IPS-18a (cell line): ENCODE results near the gene PDE6A.

Experiments used
- H3K27ac ChIP-seq: one replicate; pipeline ENCODE4 v1.5.1; 2013; ENCODE audit warnings: low read length
- H3K27me3 ChIP-seq: one replicate; pipeline ENCODE4 v1.6.1; 2013; ENCODE audit warnings: mild to moderate bottlenecking, low read length; ENCODE audit not compliant: control insufficient read depth, insufficient read depth
- H3K36me3 ChIP-seq: one replicate; pipeline ENCODE4 v1.6.1; 2013; ENCODE audit warnings: low read depth, low read length; ENCODE audit not compliant: control insufficient read depth
- H3K4me1 ChIP-seq: one replicate; pipeline ENCODE4 v1.6.1; 2013; ENCODE audit warnings: low read depth, low read length; ENCODE audit not compliant: control insufficient read depth
- H3K4me3 ChIP-seq: one replicate; pipeline ENCODE4 v1.5.1; 2013; ENCODE audit warnings: low read length
- H3K9ac ChIP-seq: one replicate; pipeline ENCODE4 v1.6.1; 2013; ENCODE audit warnings: mild to moderate bottlenecking, low read length, moderate library complexity
- H3K9me3 ChIP-seq: one replicate; pipeline ENCODE4 v1.6.1; 2013; ENCODE audit warnings: low read depth, low read length; ENCODE audit not compliant: control insufficient read depth

PDE6A gene

GRCh38 chr5:149937610-149938009 is 7.0 kb downstream of the PDE6A start:
- Histone ChIP-seq H3K27me3 (peaks cover 4% of the 10 kb centered on the region), H3K27ac (no peak overlapping the region), H3K9me3 (no peaks in the 10 kb centered on the region), H3K9ac (no peak overlapping the region), H3K4me3 (no peak overlapping the region), H3K36me3 (no peaks in the 10 kb centered on the region), H3K4me1 (no peaks in the 10 kb centered on the region)

GRCh38 chr5:149936700-149937091 is 7.9 kb downstream of the PDE6A start:
- Histone ChIP-seq H3K9me3 (no peaks in the 10 kb centered on the region), H3K4me1 (peaks cover 5% of the 10 kb centered on the region), H3K4me3 (no peak overlapping the region), H3K27me3 (peaks cover 13% of the 10 kb centered on the region), H3K27ac (no peak overlapping the region), H3K36me3 (no peaks in the 10 kb centered on the region), H3K9ac (no peak overlapping the region)

- H3K27me3 ChIP-seq, result peaks cover 13% of the 10 kb centered on the region
- no peak overlapping the region for H3K9ac ChIP-seq
- H3K27ac ChIP-seq, result no peak overlapping the region
- H3K4me1 ChIP-seq, result peaks cover 5% of the 10 kb centered on the region
- H3K4me3 ChIP-seq, result no peak overlapping the region
- H3K36me3 ChIP-seq, result no peaks in the 10 kb centered on the region
- no peaks in the 10 kb centered on the region for H3K9me3 ChIP-seq
These were observed 8.4 kb downstream of the PDE6A start for GRCh38 chr5:149936044-149936699.

- Histone ChIP-seq H3K9me3 (no peaks in the 10 kb centered on the region), H3K4me1 (peaks cover 5% of the 10 kb centered on the region), H3K36me3 (no peaks in the 10 kb centered on the region), H3K27ac (no peak overlapping the region), H3K27me3 (peaks cover 13% of the 10 kb centered on the region), H3K9ac (no peak overlapping the region), H3K4me3 (no peak overlapping the region)
These were observed 9.1 kb downstream of the PDE6A start for GRCh38 chr5:149935431-149935901.

GRCh38 chr5:149932445-149933350 is 11.9 kb downstream of the PDE6A start:
- Histone ChIP-seq H3K9ac (no peak overlapping the region), H3K4me3 (no peak overlapping the region), H3K27ac (no peak overlapping the region), H3K4me1 (peaks cover 5% of the 10 kb centered on the region), H3K9me3 (no peaks in the 10 kb centered on the region), H3K27me3 (peaks cover 13% of the 10 kb centered on the region), H3K36me3 (no peaks in the 10 kb centered on the region)

GRCh38 chr5:149931992-149932436 is 12.6 kb downstream of the PDE6A start:
- H3K4me3 ChIP-seq, result no peak overlapping the region
- peaks cover 13% of the 10 kb centered on the region for H3K27me3 ChIP-seq
- H3K9ac ChIP-seq, result no peak overlapping the region
- no peaks in the 10 kb centered on the region for H3K36me3 ChIP-seq
- no peaks in the 10 kb centered on the region for H3K9me3 ChIP-seq
- no peak overlapping the region for H3K27ac ChIP-seq
- peaks cover 5% of the 10 kb centered on the region for H3K4me1 ChIP-seq

GRCh38 chr5:149930749-149931574 is 13.6 kb downstream of the PDE6A start:
- H3K27ac ChIP-seq, result no peak overlapping the region

GRCh38 chr5:149930043-149930748 is 14.4 kb downstream of the PDE6A start:
- H3K27me3 ChIP-seq, result peaks cover 13% of the 10 kb centered on the region
- H3K9me3 ChIP-seq, result no peaks in the 10 kb centered on the region
- H3K9ac ChIP-seq, result no peak overlapping the region
- no peak overlapping the region for H3K27ac ChIP-seq
- H3K36me3 ChIP-seq, result no peaks in the 10 kb centered on the region
- no peak overlapping the region for H3K4me3 ChIP-seq
- peaks cover 5% of the 10 kb centered on the region for H3K4me1 ChIP-seq

More at GRCh38 chr5:149930749-149931574, 13.6 kb downstream of the PDE6A start:
- no peak overlapping the region for H3K4me3 ChIP-seq
- peaks cover 13% of the 10 kb centered on the region for H3K27me3 ChIP-seq
- no peaks in the 10 kb centered on the region for H3K9me3 ChIP-seq
- peaks cover 5% of the 10 kb centered on the region for H3K4me1 ChIP-seq
- H3K9ac ChIP-seq, result no peak overlapping the region
- no peaks in the 10 kb centered on the region for H3K36me3 ChIP-seq

GRCh38 chr5:149924486-149924885 is 20.1 kb downstream of the PDE6A start:
- Histone ChIP-seq H3K27ac (no peak overlapping the region), H3K36me3 (no peaks in the 10 kb centered on the region)

GRCh38 chr5:149922950-149923349 is 21.6 kb downstream of the PDE6A start:
- Histone ChIP-seq H3K4me1 (no peaks in the 10 kb centered on the region), H3K4me3 (no peak overlapping the region), H3K27me3 (no peaks in the 10 kb centered on the region), H3K27ac (no peak overlapping the region), H3K9me3 (no peaks in the 10 kb centered on the region), H3K9ac (no peak overlapping the region), H3K36me3 (no peaks in the 10 kb centered on the region)

More at GRCh38 chr5:149924486-149924885, 20.1 kb downstream of the PDE6A start:
- Histone ChIP-seq H3K9me3 (no peaks in the 10 kb centered on the region), H3K9ac (no peak overlapping the region), H3K4me1 (no peaks in the 10 kb centered on the region), H3K27me3 (no peaks in the 10 kb centered on the region), H3K4me3 (no peak overlapping the region)
